Memory B cell (primary cell): ENCODE results near the gene TGFBR3.

Source experiments
- ATAC-seq: fragments of 150-1000 bp; cut with Tn5 transposase; 2 replicates; pipeline ENCODE4 v1.10.0; 2021; ENCODE audit warnings: low read depth, mild to moderate bottlenecking, moderate library complexity
- DNase-seq, 2 donors: peaks; one replicate each; pipeline ENCODE4 v3.0.0; 2022; ENCODE audit warnings: low spot score in 2 of 2
- H3K27ac Mint-ChIP-seq: one replicate; pipeline ENCODE4 v1.8.0; 2022; ENCODE audit warnings: mild to moderate bottlenecking, moderate library complexity, mixed read lengths
- H3K27me3 Mint-ChIP-seq: one replicate; pipeline ENCODE4 v1.8.0; 2022; ENCODE audit warnings: mixed read lengths
- H3K36me3 Mint-ChIP-seq: one replicate; pipeline ENCODE4 v1.8.0; 2022; ENCODE audit warnings: mild to moderate bottlenecking, mixed read lengths
- H3K4me1 Mint-ChIP-seq: one replicate; pipeline ENCODE4 v1.8.0; 2022; ENCODE audit warnings: mixed read lengths
- H3K4me3 Mint-ChIP-seq: one replicate; pipeline ENCODE4 v1.8.0; 2022; ENCODE audit warnings: mild to moderate bottlenecking, moderate library complexity, mixed read lengths
- H3K9me3 Mint-ChIP-seq: one replicate; pipeline ENCODE4 v1.8.0; 2022; ENCODE audit warnings: mixed read lengths

The TGFBR3 gene

DNA sequence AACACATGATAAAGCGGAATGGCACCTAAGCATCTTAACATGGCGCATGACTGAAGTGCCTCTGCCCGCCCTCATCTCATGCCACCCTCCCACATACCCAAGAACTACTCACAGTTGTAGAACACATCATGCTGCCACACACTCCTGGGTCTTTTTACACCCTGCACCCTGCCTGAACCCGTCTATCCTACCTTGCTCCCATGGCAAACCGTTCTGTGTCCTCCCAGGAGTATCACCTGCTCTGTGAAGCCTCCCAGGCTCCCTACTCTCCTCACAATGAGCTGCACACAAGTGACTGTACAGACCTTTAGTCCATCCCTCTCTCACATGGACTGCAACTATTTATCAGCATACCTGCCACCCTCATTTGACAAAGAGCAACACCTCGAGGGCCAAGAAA is 144.0 kb downstream of the TGFBR3 start:
- no peaks in the 10 kb centered on the region for H3K36me3 Mint-ChIP-seq
- no peaks in the 10 kb centered on the region for H3K9me3 Mint-ChIP-seq
- no peak overlapping the region for H3K4me3 Mint-ChIP-seq
- DNase-seq (no peak), ATAC-seq (no peak)
- peaks cover 4% of the 10 kb centered on the region for H3K27me3 Mint-ChIP-seq
- no peaks in the 10 kb centered on the region for H3K4me1 Mint-ChIP-seq
- no peak overlapping the region for H3K27ac Mint-ChIP-seq

DNA sequence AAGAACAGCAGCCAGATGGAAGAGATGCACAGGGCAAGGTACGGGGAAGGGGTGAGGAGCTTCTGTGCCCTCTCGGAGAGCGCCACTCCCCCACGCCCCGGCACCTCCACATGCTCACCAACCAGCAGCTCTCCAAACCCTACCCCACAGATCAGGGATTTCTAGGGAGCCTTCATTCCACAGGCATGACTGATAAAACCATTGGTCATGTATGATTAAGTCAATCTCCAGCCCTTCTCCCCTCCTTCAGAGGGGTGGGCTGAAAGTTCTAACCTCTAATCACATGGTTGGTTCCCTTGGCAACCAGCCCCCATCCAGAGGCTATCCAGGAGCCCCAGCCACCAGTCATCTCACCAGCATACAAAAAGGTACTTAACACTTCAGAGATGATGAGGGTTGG is 144.7 kb downstream of the TGFBR3 start:
- DNase-seq = no peak
- Mint-ChIP-seq H3K4me3 (no peak overlapping the region), H3K9me3 (no peaks in the 10 kb centered on the region), H3K36me3 (no peaks in the 10 kb centered on the region), H3K27ac (no peak overlapping the region), H3K27me3 (peaks cover 4% of the 10 kb centered on the region), H3K4me1 (no peaks in the 10 kb centered on the region)
- ATAC-seq = no peak

GRCh38 chr1:91737650-91738049 is 148.3 kb downstream of the TGFBR3 start:
- DNase-seq = no peak
- Mint-ChIP-seq H3K4me3 (no peak overlapping the region), H3K9me3 (no peaks in the 10 kb centered on the region), H3K36me3 (no peaks in the 10 kb centered on the region), H3K4me1 (no peaks in the 10 kb centered on the region), H3K27ac (no peak overlapping the region), H3K27me3 (peaks cover 5% of the 10 kb centered on the region)
- no peak for ATAC-seq

DNA sequence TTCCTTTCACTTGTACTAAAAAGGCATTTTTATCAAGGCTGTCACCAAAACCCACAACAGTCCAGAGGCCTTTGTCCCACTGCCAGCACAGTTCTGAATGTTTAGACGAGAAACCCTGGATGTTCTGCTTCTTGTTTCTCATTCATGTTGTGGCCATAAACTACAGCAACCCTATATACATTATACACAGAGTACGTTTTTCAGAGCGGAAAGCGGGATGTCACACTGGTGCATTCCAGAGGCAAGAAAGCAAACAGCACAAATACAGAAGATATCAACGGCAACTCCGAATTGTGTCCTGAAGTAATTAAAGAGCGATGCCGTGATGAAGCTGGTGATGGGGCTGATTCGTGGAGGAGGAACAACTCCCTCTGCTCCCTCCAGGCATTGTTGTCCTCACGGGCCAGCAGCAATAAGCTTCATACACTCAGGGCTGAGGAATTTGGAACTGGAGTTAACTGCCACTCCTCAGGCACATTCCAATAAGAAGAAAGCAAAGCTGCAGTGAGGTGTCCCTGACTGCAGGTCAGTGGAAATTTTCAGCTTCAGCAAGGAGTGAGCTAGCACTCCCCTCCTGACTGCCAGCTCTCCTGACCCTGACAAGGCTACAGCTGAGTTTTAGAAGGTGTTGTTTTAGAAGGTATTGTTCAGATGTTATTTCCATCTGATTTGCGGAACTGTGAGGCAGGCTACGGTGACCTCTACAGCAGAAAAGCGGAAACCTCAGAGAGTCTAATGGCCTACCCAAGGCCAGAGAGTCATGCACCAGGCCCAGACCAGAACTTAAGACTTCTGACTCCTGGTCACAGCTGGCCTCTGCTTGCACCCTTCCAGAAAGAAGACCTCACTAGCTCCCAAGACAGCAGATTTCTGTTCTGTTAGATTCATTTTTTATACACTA is 149.0 kb downstream of the TGFBR3 start:
- Mint-ChIP-seq H3K36me3 (no peaks in the 10 kb centered on the region), H3K27me3 (peaks cover 4% of the 10 kb centered on the region), H3K9me3 (no peaks in the 10 kb centered on the region), H3K4me1 (no peaks in the 10 kb centered on the region), H3K4me3 (no peak overlapping the region), H3K27ac (no peak overlapping the region)
- ATAC-seq = no peak
- no peak for DNase-seq

GRCh38 chr1:91736146-91736714 is 149.7 kb downstream of the TGFBR3 start:
- DNase-seq (no peak), ATAC-seq (no peak)
- Mint-ChIP-seq H3K27me3 (peaks cover 4% of the 10 kb centered on the region), H3K4me1 (peaks cover 3% of the 10 kb centered on the region), H3K27ac (no peak overlapping the region), H3K36me3 (no peaks in the 10 kb centered on the region), H3K9me3 (no peaks in the 10 kb centered on the region), H3K4me3 (no peak overlapping the region)

DNA sequence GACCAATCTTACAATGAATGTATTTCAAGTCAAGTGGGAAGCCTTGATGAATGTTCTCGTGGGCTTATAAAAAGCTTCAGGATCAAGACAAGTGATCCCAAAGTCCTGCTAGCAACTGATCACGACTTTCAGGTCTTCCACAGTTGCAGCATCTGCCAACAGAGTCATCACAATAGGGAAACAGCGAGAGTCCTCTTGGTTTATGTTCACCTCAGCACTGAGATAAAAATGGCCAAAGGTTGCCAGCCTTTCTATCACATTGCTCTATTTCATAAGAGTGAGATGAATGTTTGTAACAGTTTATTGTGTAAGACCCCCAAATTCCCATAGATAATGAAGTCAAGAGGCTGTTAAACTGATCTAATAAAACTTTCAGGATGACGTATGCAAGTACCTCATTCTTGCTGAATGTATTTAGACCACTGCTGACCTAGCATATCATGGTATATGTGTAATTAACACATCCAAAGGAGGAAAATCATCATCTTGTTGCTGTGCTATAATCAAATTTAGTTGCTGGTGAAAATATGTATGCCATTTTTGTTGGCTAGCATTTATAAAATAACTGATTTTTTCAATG is 150.6 kb downstream of the TGFBR3 start:
- DNase-seq (no peak), ATAC-seq (no peak)
- Mint-ChIP-seq H3K27ac (no peak overlapping the region), H3K9me3 (no peaks in the 10 kb centered on the region), H3K4me3 (no peak overlapping the region), H3K4me1 (peaks cover 3% of the 10 kb centered on the region), H3K27me3 (peaks cover 7% of the 10 kb centered on the region), H3K36me3 (no peaks in the 10 kb centered on the region)

DNA sequence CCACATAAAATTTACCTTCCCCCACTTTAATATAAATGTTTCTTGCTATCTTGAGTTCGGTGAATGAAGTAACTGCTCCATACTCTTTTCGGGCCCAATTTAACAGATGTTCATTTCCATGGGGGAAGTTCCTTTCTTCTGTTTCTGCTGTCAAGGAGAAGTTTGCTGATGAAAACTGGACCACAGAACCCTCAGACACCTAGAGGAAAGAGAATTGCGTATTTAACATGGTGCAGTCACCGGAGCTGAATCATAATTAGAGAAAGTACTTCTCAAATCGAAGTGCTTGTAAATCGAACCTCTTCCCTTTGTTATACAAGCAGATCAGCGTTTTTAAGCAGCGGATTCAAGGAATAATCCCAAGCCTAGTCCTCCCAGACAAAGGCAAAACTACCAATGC is 151.2 kb downstream of the TGFBR3 start:
- H3K36me3 Mint-ChIP-seq = no peaks in the 10 kb centered on the region

DNA sequence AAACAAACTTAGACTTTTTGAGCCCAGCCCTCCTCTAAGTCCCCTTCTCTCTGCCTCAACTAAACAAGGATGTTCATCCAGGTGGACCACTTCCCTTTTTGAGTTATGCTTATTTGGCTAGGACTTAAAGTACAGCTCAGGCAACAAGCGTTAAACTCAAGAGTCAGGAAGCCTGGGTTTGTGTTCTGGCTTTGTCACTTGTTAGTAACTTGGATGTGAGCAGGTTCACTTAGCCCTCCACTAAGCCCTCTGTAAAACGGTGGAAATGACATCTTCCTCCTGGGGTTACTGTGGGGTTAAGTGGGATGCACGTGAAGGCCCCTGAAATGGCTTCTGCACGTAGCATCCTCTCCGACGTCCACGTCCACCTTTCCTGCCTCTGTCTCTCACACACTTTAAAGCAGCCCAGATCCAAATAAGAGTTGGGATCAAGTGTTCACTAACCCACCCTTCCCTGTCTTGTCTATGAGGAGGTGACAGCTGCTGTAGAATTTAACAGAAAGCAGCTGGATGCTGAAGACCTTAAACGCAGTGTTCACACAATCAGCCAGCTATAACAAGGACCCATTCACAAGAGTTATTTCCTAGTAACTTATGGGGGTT is 152.7 kb downstream of the TGFBR3 start:
- Mint-ChIP-seq H3K4me1 (peaks cover 5% of the 10 kb centered on the region), H3K4me3 (no peak overlapping the region)

More for the DNA sequence above, 151.2 kb downstream of the TGFBR3 start:
- Mint-ChIP-seq H3K4me3 (no peak overlapping the region), H3K27ac (no peak overlapping the region), H3K27me3 (peaks cover 9% of the 10 kb centered on the region), H3K9me3 (no peaks in the 10 kb centered on the region), H3K4me1 (peaks cover 5% of the 10 kb centered on the region)
- no peak for DNase-seq
- no peak for ATAC-seq

GRCh38 chr1:91732291-91733107 is 153.5 kb downstream of the TGFBR3 start:
- peaks cover 5% of the 10 kb centered on the region for H3K4me1 Mint-ChIP-seq
- no peak for ATAC-seq
- no peaks in the 10 kb centered on the region for H3K36me3 Mint-ChIP-seq
- no peak overlapping the region for H3K4me3 Mint-ChIP-seq
- peaks cover 9% of the 10 kb centered on the region for H3K27me3 Mint-ChIP-seq
- no peak for DNase-seq
- H3K27ac Mint-ChIP-seq = no peak overlapping the region
- no peaks in the 10 kb centered on the region for H3K9me3 Mint-ChIP-seq

More for the DNA sequence above, 152.7 kb downstream of the TGFBR3 start:
- H3K27ac Mint-ChIP-seq = no peak overlapping the region
- ATAC-seq = no peak
- DNase-seq = no peak
- no peaks in the 10 kb centered on the region for H3K36me3 Mint-ChIP-seq
- peaks cover 9% of the 10 kb centered on the region for H3K27me3 Mint-ChIP-seq
- no peaks in the 10 kb centered on the region for H3K9me3 Mint-ChIP-seq

GRCh38 chr1:91731815-91732214 is 154.1 kb downstream of the TGFBR3 start:
- Mint-ChIP-seq H3K9me3 (no peaks in the 10 kb centered on the region), H3K4me3 (no peak overlapping the region), H3K27ac (no peak overlapping the region), H3K4me1 (peaks cover 5% of the 10 kb centered on the region), H3K27me3 (peaks cover 9% of the 10 kb centered on the region), H3K36me3 (no peaks in the 10 kb centered on the region)
- no peak for ATAC-seq
- DNase-seq = no peak

- Mint-ChIP-seq H3K27ac (no peak overlapping the region), H3K9me3 (no peaks in the 10 kb centered on the region), H3K4me1 (peaks cover 5% of the 10 kb centered on the region), H3K4me3 (no peak overlapping the region), H3K27me3 (peaks cover 9% of the 10 kb centered on the region), H3K36me3 (no peaks in the 10 kb centered on the region)
- DNase-seq (no peak), ATAC-seq (no peak)
Measured at GRCh38 chr1:91730801-91731732, 154.9 kb downstream of the TGFBR3 start.

- Mint-ChIP-seq H3K27me3 (peaks cover 9% of the 10 kb centered on the region), H3K4me3 (no peak overlapping the region), H3K27ac (no peak overlapping the region), H3K9me3 (no peaks in the 10 kb centered on the region), H3K36me3 (no peaks in the 10 kb centered on the region), H3K4me1 (peaks cover 5% of the 10 kb centered on the region)
- DNase-seq (no peak), ATAC-seq (no peak)
Measured at GRCh38 chr1:91729621-91730358, 156.2 kb downstream of the TGFBR3 start.
